SJCRH30 (cell line): Measurements from ENCODE around the gene RSKR. TPM values are rescaled to one million over a fixed set of nuclear protein-coding genes. Genes with fewer than 3 reads are reported as not detected.
"Not testable (repeated sequence)": the region's sequence is repeated elsewhere in the genome, so short reads cannot be mapped to it uniquely, and the experiment has no call there.

Source experiments
- DNase-seq, 2 experiments: peaks; one replicate each; pipeline ENCODE4 v3.0.0-alpha.2; 2015 to 2020
- H3K27ac ChIP-seq: fragments of 250-450 bp; sonication (Bioruptor Pico); 2 replicates; pipeline ENCODE4 v1.5.1; 2020; ENCODE audit warnings: mild to moderate bottlenecking, moderate library complexity
- H3K27me3 ChIP-seq: fragments of 250-450 bp; sonication (Bioruptor Pico); 2 replicates; pipeline ENCODE4 v1.5.1; 2020; ENCODE audit warnings: mild to moderate bottlenecking, moderate library complexity
- H3K36me3 ChIP-seq: fragments of 250-450 bp; sonication (Bioruptor Pico); 2 replicates; pipeline ENCODE4 v1.5.1; 2020; ENCODE audit warnings: mild to moderate bottlenecking, moderate library complexity
- H3K4me1 ChIP-seq: fragments of 250-450 bp; sonication (Bioruptor Pico); 2 replicates; pipeline ENCODE4 v1.5.1; 2020; ENCODE audit warnings: mild to moderate bottlenecking, moderate library complexity
- H3K4me3 ChIP-seq: fragments of 250-450 bp; sonication (Bioruptor Pico); 2 replicates; pipeline ENCODE4 v1.5.1; 2020; ENCODE audit warnings: mild to moderate bottlenecking, moderate library complexity
- H3K9me3 ChIP-seq: fragments of 250-450 bp; sonication (Bioruptor Pico); replicated peaks from 2 replicates; pipeline ENCODE4 v1.5.1; 2020; ENCODE audit warnings: mild to moderate bottlenecking, moderate library complexity
- total RNA-seq: library from RNA; depleted of rRNA; stranded (reverse); fragments of >200 nt; shearing (Covaris generic); gene quantifications from 2 replicates; pipeline ENCODE4 v1.2.3, GENCODE V29; 2014

RSKR gene
- total RNA-seq, 1 experiment from 2014 or later, result 19.9 TPM

GRCh38 chr17:28610376-28610775 lies 3.6 kb downstream of the RSKR start:
- H3K4me1 ChIP-seq, result no peaks in the 10 kb centered on the region
- no peak for DNase-seq
- no peak overlapping the region for H3K4me3 ChIP-seq
- H3K36me3 ChIP-seq, result peaks cover 35% of the 10 kb centered on the region
- H3K27me3 ChIP-seq, result no peaks in the 10 kb centered on the region
- no peak overlapping the region for H3K27ac ChIP-seq
- H3K9me3 ChIP-seq, result no peaks in the 10 kb centered on the region

- not testable (repeated sequence) for H3K36me3 ChIP-seq, H3K27ac ChIP-seq, H3K9me3 ChIP-seq, H3K4me3 ChIP-seq, DNase-seq, H3K4me1 ChIP-seq, H3K27me3 ChIP-seq
Observed at GRCh38 chr17:28604031-28604430, 10.0 kb downstream of the RSKR start.

DNA sequence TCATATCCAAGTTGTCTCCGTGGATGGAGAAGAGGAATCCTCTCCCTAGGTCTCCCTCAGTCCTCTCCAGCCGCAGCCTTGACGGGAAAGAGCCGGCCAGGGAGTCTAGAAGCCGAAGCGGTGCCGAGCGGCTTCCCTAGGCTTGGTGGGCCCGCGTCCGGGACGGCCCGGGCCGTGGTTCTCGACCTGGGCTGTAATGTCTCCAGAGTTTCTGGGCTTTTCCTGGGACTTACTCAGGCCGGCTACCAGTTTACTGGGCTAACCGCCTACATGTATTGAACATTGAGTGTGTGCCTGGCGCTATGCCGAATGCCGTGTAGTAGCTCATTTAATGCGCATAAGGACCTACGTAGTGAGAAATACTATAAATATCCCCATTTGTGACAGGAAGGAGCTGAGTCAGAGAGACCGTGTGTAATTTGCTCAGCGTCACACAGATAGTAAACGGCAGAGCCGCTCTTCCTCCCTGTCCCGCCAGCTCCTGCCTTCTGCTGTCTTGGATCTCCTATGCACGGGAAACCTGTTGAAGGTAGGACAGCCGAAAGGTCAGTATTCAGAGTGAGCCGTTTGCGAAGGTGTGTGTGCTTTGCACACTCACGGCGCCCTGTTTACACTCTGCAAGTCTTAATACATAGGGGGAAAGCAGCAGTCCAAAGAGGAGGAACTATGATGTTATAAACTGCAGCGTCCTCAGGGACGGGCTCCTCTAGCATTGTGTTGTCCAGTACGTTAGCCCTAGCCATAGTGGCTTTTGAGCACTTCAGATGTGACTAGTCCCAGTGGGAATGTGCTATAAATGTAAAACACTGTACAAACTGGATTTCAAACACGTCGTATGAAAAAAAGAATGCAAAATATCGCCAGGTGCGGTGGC lies 14.4 kb downstream of the RSKR start:
- Histone ChIP-seq H3K27me3 (no peaks in the 10 kb centered on the region), H3K4me3 (peak overlapping the region; percentile 94), H3K36me3 (peaks cover 11% of the 10 kb centered on the region; the same call in 1 of the 2 replicates), H3K9me3 (no peaks in the 10 kb centered on the region), H3K27ac (peak overlapping the region; percentile 85), H3K4me1 (no peaks in the 10 kb centered on the region)
- peak; percentile 70 to 79 for DNase-seq

DNA sequence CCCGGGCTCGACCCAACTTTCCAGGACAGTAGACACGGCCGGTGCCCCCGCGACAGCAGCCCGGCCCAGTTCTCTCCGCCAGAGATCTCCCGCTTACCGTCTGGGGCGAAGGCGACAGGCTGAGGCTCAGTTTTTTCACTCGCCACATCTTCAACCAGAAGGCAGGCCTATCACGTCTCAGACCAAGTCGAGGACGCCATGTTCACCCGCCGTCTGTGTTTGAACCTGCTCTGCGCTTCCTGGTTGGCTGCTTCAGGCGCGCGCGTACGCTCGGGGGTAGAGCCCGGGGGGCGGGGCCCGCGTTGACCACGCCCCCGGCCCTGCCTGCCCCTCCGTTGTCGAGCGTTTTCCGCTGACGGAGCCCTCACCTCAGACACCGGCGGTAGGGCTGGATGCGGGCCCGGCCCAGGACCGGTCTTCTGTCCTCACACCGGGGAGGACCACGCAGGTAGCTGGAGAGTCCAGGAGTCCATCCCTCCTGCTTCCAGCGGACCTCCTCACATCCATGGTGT lies 15.1 kb downstream of the RSKR start, which contains the start of gene SPAG5:
SPAG5 (minus strand) TSS at position 227 of the 512 bp plus-strand sequence; CDS start at position 148, 79 bp downstream.
- H3K4me3 ChIP-seq, result peak within 1 kb of the TSS; percentile 94
- no peaks in the 10 kb centered on the region for H3K27me3 ChIP-seq
- peak; percentile 95 to 97 for DNase-seq
- peaks cover 17% of the 10 kb centered on the region for H3K36me3 ChIP-seq
- peak within 1 kb of the TSS; percentile 85 for H3K27ac ChIP-seq
- no peaks in the 10 kb centered on the region for H3K9me3 ChIP-seq
- no peaks in the 10 kb centered on the region for H3K4me1 ChIP-seq

DNA sequence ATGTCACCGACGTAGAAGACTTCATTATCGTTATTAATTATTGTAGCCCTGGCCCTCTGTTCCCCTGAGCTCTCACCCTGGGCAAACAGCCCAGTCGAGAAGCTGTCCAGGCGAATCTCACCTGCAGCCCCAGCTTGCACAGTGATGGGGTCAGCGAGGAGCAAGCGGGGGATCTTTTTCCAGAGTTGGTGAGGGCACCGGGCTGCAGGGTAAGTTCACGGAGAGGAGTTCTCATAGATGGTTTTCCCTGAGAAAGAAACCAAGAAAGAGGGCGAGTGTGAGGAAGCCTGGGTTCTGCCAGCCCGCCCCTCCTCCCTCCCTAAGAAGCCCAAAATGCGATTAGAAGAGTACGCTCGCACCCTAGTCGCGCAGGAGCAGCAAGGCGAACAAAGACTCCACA lies 15.6 kb downstream of the RSKR start:
- Histone ChIP-seq H3K4me3 (peak overlapping the region; percentile 94), H3K27ac (peak overlapping the region; percentile 85), H3K27me3 (no peaks in the 10 kb centered on the region), H3K4me1 (no peaks in the 10 kb centered on the region), H3K9me3 (no peaks in the 10 kb centered on the region), H3K36me3 (peaks cover 21% of the 10 kb centered on the region)
- DNase-seq, result no peak

DNA sequence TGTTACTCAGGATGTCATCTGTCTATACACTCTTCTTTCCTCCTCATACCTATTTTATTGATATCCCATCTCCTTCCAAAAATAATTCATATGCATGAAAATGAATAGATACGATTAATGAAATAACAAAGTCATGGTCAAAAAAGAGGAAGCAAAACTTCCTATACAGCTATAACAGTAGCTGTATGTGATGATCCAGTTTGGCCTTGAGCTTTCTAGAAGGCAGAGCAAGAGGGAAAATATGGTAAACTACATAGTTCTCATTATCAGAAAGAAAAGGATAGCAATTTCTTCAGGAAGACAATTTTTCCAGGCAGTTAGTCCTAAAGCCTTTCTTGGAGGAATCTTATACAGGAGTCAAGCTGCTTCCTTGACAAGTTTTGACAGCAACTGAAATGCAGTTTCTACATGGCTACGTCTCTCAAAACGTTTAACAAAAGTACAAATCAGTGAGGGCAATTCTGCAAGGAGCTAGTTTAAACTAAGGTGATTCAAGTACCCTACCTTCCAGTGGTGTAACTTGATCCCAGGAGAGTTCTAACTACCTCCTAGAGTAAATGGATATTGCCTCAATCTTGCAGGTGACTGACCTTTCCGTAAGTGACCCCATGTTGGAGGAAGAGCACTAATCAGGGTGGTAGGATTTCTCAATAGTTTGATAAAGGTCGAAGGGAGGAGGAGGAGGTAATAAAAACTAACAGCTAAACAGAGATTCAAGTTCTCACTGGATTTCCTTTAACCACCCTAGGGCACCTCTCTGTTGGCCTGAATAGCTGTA lies 16.2 kb downstream of the RSKR start:
- no peaks in the 10 kb centered on the region for H3K9me3 ChIP-seq
- H3K27me3 ChIP-seq, result no peaks in the 10 kb centered on the region
- peaks cover 27% of the 10 kb centered on the region for H3K36me3 ChIP-seq
- H3K4me3 ChIP-seq, result peak overlapping the region; percentile 94
- DNase-seq, result no peak
- no peaks in the 10 kb centered on the region for H3K4me1 ChIP-seq
- peak overlapping the region; percentile 85 for H3K27ac ChIP-seq

DNA sequence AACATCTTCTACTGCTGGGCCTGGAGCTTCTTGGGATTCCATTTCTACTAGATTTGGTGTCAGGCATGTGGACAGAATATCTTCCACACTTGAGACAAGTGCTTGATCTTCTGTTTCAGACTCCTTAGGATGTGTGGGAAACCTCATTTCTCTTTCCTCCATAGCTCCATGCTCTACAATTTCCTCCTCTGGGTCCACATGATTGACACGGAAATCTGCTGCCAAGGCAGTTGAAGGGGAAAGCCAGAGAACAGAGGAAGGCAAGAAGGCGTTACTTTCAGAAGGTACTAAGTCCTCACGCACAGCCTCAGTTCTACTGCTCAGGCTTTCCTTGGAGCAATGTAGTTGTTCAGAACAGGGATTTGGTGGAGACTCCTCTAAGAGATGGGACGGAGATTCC lies 21.7 kb downstream of the RSKR start:
- Histone ChIP-seq H3K9me3 (no peaks in the 10 kb centered on the region), H3K36me3 (peaks cover 81% of the 10 kb centered on the region), H3K27ac (no peak overlapping the region), H3K27me3 (no peaks in the 10 kb centered on the region), H3K4me3 (no peak overlapping the region), H3K4me1 (no peaks in the 10 kb centered on the region)
- no peak for DNase-seq

GRCh38 chr17:28585851-28586250 lies 28.1 kb downstream of the RSKR start:
- DNase-seq, result no peak
- Histone ChIP-seq H3K27me3 (no peaks in the 10 kb centered on the region), H3K4me3 (no peak overlapping the region), H3K9me3 (no peaks in the 10 kb centered on the region), H3K36me3 (peaks cover 93% of the 10 kb centered on the region), H3K27ac (no peak overlapping the region), H3K4me1 (no peaks in the 10 kb centered on the region)

DNA sequence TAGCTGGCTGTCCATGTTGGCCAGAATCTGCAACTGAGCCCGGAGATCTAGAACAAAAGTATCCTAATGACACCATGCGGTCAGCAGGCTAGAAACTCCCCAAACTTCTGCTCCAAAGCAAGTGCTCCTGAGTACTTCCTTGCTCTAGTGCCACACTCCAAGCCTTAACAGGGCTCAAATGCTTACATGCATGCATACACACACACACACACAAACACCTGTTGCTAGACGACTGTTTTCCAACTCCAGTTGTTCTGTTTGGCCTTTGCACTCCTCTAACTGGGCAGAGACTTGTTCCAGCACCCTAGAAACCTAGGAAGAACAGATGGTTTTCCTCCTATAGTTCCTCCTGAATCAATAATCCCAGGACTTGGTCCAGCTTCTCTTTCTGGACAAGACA lies 29.6 kb downstream of the RSKR start:
- H3K4me1 ChIP-seq, result no peaks in the 10 kb centered on the region
- H3K27me3 ChIP-seq, result no peaks in the 10 kb centered on the region
- H3K4me3 ChIP-seq, result no peak overlapping the region
- peaks cover 95% of the 10 kb centered on the region for H3K36me3 ChIP-seq
- H3K27ac ChIP-seq, result no peak overlapping the region
- H3K9me3 ChIP-seq, result no peaks in the 10 kb centered on the region
- no peak for DNase-seq

DNA sequence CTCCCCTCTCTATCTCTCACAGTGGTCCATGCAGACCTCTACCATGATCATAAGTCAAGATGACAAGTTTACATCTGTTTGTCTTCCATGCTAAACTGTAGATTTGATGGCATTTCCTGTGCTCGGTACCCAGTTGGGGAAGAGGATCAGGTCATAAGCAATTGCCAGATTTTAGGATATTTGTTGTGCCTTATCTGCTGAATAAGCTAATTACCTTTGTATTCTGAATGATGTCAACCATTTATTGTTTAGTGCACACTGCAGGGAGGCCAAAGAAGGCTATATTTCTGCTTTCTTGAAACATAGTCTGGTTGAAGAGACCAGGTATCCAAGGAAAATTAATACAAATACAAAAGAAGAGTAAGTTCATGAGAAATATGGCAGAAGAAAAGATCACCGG lies 31.5 kb downstream of the RSKR start:
- Histone ChIP-seq H3K4me3 (no peak overlapping the region), H3K27ac (no peak overlapping the region), H3K36me3 (peaks cover 95% of the 10 kb centered on the region), H3K4me1 (no peaks in the 10 kb centered on the region), H3K27me3 (no peaks in the 10 kb centered on the region), H3K9me3 (no peaks in the 10 kb centered on the region)
- no peak for DNase-seq

DNA sequence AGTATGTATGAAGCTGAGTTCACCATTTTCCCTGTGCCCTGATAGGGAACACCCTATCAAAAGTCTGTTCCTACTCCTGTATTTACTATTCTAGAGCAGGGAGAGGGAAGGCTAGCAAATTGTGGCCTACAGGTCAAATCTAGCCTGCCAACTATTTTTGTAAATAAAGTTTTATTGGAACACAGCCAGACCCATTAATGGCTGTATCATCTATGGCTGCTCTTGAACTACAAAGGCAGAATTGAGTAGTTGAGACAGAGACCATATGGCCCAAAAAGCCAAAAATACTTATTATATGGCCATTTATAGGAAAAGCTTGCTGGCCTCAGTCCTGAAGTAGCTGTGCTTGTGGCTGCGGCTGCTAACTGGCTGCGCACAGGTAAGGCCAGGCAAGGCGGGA lies 33.0 kb downstream of the RSKR start:
- H3K9me3 ChIP-seq, result no peaks in the 10 kb centered on the region
- H3K27me3 ChIP-seq, result no peaks in the 10 kb centered on the region
- H3K27ac ChIP-seq, result no peak overlapping the region
- H3K4me1 ChIP-seq, result no peaks in the 10 kb centered on the region
- H3K4me3 ChIP-seq, result no peak overlapping the region
- no peak for DNase-seq
- peaks cover 84% of the 10 kb centered on the region for H3K36me3 ChIP-seq

GRCh38 chr17:28579526-28579925 lies 34.5 kb downstream of the RSKR start:
- H3K9me3 ChIP-seq, result no peaks in the 10 kb centered on the region
- H3K27ac ChIP-seq, result no peak overlapping the region
- no peak for DNase-seq
- no peak overlapping the region for H3K4me3 ChIP-seq
- H3K4me1 ChIP-seq, result no peaks in the 10 kb centered on the region
- no peaks in the 10 kb centered on the region for H3K27me3 ChIP-seq
- peaks cover 72% of the 10 kb centered on the region for H3K36me3 ChIP-seq

DNA sequence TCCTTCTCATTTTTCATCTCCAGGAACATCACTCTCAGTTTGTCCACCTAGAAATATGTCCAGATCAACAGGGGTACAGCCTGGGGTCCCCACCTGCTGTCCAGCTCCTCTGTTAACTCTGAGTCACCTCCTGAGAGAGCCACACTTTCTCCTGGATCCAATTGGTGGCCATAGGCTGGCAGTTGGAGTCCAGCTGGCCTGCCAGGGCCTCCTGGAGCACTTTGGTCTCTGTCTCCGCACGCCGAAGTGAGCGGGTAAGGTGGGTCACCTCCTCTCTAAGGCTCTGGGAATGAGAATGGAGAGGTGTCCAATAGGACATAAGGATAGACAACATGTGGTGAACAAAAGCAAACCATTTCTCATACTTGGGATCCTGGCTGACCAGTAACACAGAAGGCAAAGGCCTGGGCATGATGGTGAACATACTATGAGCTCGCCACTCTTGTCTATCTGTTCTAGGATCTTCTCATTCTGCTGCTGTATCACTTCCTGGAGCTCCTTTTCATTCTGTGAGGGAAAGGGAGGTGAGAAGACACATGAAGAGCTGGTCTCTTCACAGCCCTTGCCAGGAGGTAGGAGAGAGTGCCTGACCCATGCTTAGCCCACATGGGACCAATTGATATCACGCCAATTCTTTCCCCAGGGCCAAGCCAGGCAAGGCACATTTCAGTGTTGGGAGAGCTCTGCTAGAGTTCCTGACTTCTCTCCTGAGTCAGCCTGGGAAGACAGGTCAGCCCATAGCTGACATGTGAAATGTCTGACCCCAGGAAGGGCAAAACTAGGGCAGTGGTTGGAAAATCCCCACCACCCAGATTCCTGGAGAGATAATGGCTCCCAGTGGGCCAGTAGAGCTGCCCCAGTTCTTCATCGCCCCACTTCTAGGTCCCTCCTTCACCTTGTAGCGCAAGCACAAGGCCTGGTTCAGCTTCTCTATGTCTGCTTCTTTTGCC lies 35.5 kb downstream of the RSKR start:
- Histone ChIP-seq H3K36me3 (peaks cover 62% of the 10 kb centered on the region), H3K27ac (no peak overlapping the region), H3K9me3 (no peaks in the 10 kb centered on the region), H3K27me3 (no peaks in the 10 kb centered on the region), H3K4me1 (no peaks in the 10 kb centered on the region), H3K4me3 (no peak overlapping the region)
- DNase-seq, result no peak

DNA sequence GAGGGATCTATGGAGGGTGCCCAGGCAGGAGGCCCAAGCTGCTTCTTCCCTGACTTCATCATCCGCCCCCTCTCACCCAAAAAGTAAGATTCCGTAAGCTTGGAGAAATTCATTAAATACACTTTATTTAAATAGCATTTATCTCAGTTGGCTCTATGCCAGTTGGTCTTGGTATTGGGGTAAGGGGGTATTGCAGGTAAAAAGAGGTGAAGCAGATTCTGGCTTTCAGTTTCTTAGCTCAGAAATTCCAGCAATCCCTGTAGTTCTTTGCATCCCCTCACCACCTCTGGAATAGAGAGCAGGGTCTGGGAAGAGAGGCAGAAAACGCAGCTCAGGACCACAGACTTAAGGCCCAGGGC lies 36.5 kb downstream of the RSKR start:
- Histone ChIP-seq H3K36me3 (peaks cover 51% of the 10 kb centered on the region), H3K27me3 (no peaks in the 10 kb centered on the region), H3K4me1 (peaks cover under 1% of the 10 kb centered on the region; the same call in 1 of the 2 replicates), H3K9me3 (no peaks in the 10 kb centered on the region), H3K27ac (no peak overlapping the region), H3K4me3 (no peak overlapping the region)
- DNase-seq, result no peak
